SK-N-SH treated with all-trans-retinoic acid at 6 μM for 48 hours (cell line): Measurements from ENCODE around the gene CHST11.

Source experiments
- BACH2 ChIP-seq: fragments of 250-450 bp; sonication (Bioruptor Pico); IDR thresholded peaks from 2 replicates; pipeline ENCODE4 v1.9.0; 2021; ENCODE audit warnings: mild to moderate bottlenecking, borderline replicate concordance
- GLIS3 ChIP-seq: fragments of 250-450 bp; sonication (Bioruptor Pico); IDR thresholded peaks from 2 replicates; pipeline ENCODE4 v1.5.0; 2020; ENCODE audit warnings: mild to moderate bottlenecking, moderate library complexity
- SNAI2 ChIP-seq: fragments of 250-450 bp; sonication (Bioruptor Pico); IDR thresholded peaks from 2 replicates; pipeline ENCODE4 v1.5.0; 2020; ENCODE audit warnings: mild to moderate bottlenecking, moderate library complexity
- TOX ChIP-seq: fragments of 250-450 bp; sonication (Bioruptor Pico); IDR thresholded peaks from 2 replicates; pipeline ENCODE4 v1.8.0; 2021; ENCODE audit warnings: mild to moderate bottlenecking, moderate library complexity, borderline replicate concordance
- ZFP3 ChIP-seq: fragments of 250-450 bp; sonication (Bioruptor Pico); IDR thresholded peaks from 2 replicates; pipeline ENCODE4 v1.5.0; 2020; ENCODE audit warnings: mild to moderate bottlenecking, moderate library complexity
- ZFP30 ChIP-seq: fragments of 450-650 bp; formaldehyde crosslinking; IDR thresholded peaks from 2 replicates; pipeline ENCODE4 v1.5.0; 2022; ENCODE audit warnings: mild to moderate bottlenecking, moderate library complexity

- TF ChIP-seq ZFP3 (CRISPR knock-in tag): no peak
- TF ChIP-seq SNAI2 (CRISPR knock-in tag): no peak
- no peak for TF ChIP-seq GLIS3 (CRISPR knock-in tag)
- TF ChIP-seq ZFP30 (CRISPR knock-in tag): no peak
- no peak for TF ChIP-seq BACH2 (CRISPR knock-in tag)
- TF ChIP-seq TOX: no peak
These were observed 106.0 kb downstream of the CHST11 start for GRCh38 chr12:104562763-104563162.
